HG02588 (cell line): Measurements from ENCODE around the gene HPS5.
"Not testable (repeated sequence)": the region's sequence is repeated elsewhere in the genome, so short reads cannot be mapped to it uniquely, and the experiment has no call there.

ENCODE experiments used
- ATAC-seq: cut with Tn5 transposase; IDR thresholded peaks from one replicate; pipeline ENCODE4 v1.9.1; 2021; ENCODE audit warnings: mild to moderate bottlenecking, moderate library complexity; ENCODE audit not compliant: unreplicated experiment

The HPS5 gene

DNA sequence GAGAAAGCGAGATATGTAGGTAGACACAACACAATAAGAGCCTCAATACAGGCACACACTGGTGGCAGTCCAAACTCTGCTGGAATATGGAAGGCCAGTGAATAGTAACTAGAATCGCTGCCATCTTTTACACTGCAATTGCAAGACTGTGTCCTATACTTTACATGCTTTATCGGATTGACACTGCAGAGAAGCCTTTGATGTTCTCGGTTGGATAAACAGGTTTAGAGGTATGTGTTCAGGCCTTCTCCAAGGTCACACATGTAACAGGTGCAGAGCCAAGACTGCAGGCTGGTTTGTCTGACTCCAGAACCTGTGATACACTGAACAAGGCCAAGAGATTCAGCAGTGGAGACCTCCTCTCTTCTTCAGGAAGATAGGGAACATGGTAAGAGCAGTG is 50.7 kb downstream of the HPS5 start:
- no peak for ATAC-seq

DNA sequence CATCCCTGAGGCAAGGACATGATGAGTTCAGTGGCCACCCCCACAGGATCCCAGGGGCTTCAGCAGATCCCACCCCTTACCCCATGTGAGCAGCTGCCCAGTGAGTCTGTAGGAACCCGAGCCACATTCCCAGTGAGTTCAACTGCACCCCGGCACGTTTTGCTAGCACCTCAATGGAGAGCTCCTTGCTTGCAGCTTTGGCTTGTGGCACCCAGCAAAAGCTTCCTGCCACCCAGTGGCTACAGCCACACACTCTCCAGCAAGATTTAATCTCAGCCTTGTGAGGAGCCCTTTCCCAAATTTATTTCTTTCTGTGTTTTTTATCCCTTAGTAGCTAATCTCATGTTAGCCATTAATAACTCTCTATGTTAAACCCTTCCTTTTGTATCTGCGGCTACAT is 51.8 kb downstream of the HPS5 start:
- no peak for ATAC-seq

DNA sequence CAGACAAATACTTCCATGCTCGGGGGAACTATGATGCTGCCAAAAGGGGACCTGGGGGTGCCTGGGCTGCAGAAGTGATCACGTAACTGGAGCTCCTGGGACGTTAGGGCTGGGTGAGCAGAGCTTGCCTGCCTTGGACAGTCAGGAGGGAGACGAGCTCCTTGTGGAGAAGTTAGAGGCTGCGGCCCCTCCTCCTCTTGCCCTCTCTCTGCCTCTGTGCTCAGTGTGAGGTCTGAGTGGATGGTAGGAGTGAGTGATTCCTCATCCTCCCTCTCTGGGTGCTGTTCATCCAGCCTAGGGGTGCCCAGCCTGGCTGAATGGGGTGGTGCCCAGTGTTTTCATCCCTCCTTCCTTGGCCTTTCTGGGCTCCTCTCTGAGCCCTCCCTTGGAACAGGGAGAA is 52.7 kb downstream of the HPS5 start:
- not testable (repeated sequence) for ATAC-seq

DNA sequence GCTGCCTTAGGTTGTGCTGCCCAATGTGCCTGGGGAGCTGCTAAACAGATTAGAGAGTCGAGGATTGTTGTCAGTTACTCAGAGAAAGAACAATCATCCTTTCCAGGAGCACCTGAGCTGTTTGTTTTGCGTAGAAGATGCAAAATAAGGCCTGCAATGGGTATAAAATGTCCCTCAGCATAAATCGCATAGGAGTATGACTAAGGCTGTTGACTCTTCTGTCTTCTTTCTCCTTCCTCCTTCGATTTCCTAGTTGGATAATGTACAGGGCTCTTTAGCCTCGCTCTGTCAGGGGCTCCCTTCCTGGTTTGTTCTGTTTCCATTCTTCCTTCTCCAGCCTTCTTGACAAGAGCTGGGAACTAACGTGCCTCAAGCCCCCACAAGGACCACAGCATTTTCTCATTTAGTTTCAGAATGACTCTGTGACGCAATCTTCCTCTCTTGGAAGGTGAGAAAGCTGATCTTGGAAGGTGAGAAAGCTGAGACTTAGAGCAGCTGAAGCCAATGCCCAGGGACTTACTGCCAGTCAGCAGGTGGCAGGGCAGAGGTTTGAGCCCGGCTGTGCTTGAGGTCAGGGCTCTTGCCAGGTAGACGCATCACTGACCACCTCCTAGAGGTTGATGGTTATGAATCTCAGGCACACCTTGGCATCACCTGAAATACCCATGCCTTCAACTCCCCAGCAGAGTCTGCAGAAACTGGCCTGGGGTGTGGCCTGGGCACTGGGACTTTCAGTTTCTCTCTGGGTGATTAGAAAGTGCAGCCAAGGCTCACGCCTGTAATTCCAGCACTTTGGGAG is 54.4 kb downstream of the HPS5 start:
- peak; percentile 59 for ATAC-seq

DNA sequence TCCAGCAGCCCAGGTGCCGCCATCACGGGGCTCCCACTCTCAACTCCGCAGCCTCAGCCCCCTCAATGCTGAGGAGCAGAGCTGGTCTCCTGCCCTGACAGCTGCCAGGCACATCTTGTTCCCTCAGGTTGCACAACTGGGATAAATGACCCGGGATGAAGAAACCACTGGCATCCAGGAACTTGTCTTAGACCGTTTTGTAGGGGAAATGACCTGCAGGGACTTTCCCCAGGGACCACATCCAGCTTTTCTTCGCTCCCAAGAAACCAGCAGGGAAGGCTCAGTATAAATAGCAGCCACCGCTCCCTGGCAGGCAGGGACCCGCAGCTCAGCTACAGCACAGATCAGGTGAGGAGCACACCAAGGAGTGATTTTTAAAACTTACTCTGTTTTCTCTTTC is 56.0 kb downstream of the HPS5 start, which contains the start of gene SAA1:
TSS of gene SAA1 (plus strand) at position 316 of the 400 bp plus-strand sequence. CDS start 624 bp downstream, outside the sequence.
- ATAC-seq = no peak

DNA sequence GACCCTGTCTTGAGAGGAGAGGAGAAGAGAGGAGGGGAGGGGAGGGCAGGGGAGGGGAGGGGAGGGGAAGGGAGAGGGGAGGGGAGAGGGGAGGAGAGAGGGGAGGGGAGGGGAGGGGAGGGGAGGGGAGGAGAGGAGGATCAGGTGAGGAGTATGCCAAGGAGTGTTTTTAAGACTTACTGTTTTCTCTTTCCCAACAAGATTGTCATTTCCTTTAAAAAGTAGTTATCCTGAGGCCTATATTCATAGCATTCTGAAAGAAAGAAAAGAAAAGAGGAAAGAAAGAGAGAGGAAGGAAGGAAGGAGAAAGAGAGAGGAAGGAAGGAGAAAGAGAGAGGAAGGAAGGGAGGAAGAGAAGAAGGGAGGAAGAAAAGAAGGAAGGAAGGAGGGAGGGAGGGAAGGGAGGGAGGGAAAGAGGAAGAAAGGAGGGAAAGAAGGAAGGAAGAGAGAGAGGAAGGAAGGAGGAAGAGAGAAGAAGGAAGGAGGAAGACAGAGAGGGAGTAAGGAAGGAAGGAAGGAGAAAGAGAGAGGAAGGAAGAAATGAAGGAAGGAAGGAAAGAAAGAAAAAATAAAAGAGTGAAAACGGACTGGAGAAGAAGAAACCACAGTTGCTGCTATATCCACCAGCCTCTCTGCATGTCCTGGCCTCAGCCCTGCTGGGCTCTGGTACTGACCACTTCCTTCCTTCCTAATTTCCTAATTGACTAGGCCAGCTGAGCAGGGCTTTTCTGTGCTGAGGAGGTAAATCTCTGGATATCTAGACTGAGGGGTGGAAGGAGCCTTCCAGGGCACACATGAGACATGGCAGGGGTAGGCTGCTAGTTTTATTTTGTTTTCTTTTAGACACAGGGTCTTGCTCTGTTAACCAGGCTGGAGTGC is 57.0 kb downstream of the HPS5 start:
- ATAC-seq = no peak

DNA sequence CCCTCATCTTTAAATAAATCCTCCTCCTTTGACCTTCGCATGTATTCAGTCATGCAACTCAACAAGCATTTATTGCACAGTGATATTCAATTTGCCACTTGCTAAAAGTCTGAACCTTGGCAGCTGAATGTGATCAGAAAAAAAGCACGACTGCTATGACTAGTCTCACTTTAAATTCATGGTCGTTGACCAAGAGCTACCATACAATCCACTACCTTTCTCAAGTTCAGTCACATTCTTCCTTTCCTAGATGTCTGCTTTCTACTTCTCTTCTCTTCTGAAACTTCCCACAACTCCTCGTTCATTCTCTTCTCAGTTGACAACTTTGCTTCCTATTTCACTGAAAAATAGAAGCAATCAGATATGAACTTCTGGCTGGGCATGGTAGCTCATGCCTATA is 57.9 kb downstream of the HPS5 start:
- ATAC-seq = peak; percentile 28

DNA sequence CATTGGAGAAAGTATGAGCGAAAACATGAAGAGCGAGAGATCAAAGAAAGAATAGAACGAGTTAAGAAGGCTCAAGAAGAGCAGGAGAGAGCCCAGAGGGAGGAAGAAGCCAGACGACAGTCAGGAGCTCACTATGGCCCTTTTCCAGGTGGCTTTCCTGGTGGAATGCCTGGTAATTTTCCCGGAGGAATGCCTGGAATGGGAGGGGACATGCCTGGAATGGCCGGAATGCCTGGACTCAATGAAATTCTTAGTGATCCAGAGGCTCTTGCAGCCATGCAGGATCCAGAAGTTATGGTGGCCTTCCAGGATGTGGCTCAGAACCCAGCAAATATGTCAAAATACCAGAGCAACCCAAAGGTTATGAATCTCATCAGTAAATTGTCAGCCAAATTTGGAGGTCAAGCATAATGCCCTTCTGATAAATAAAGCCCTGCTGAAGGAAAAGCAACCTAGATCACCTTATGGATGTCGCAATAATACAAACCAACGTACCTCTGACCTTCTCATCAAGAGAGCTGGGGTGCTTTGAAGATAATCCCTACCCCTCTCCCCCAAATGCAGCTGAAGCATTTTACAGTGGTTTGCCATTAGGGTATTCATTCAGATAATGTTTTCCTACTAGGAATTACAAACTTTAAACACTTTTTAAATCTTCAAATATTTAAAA is 59.1 kb downstream of the HPS5 start:
- not testable (repeated sequence) for ATAC-seq

DNA sequence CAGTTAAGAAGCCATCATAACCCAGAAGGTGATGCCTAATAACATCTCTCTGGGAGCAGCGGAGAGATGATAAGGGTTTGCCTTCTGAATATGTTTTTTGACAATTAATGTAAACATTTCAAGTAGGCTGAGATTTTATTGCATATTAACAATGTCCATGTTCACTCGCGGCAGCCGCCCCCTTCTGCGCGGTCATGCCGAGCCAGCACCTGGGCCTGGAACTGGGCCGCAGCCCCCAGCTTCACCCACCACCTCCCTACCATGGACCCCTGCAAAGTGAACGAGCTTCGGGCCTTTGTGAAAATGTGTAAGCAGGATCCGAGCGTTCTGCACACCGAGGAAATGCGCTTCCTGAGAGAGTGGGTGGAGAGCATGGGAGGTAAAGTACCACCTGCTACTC is 60.2 kb downstream of the HPS5 start:
- ATAC-seq = no peak

DNA sequence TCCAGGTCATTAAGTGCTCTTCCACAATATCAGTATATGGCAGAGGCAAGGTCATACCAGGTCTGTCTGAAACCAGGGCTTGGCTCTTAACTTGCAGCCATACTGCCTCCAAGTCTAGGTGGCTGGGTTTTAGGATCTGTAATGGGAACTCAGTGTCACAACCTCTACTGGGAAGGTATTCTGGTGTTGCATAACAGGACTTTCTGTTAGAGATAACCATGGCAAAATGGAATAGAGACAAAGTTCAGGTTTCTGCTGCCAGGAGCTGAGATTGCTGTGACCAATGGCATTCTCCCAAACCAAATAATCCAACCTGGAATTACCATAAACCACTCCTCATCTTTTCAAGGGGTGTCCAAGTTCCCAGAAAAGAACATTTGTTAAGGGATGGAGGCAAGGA is 62.7 kb downstream of the HPS5 start:
- ATAC-seq = no peak

DNA sequence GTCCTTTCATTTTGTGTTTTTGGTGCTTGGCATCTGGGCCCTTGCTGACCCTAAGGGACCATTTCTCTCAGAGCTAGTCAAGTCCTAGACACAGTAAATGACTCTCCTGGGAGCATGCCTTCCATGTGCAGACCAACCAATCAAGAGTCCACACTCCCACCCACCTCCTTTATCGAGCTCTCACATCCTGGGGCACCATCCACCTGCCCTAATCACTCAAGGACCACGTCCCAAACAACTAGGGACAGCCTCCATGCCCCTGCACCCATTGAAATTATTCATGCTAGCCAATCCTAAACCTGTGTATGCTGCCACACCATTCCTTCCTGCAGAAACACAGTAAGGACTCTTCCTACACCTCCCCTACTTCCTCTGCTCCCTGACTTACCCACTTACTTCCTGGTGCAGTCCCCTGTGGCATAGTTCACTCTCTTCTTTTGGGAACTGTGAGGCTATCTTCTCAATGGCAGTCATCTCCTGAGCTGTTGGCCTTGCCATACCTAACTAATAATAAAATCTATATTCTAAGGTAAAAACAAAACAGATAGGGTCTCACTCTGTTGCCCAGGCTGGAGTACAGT is 67.1 kb downstream of the HPS5 start:
- no peak for ATAC-seq

DNA sequence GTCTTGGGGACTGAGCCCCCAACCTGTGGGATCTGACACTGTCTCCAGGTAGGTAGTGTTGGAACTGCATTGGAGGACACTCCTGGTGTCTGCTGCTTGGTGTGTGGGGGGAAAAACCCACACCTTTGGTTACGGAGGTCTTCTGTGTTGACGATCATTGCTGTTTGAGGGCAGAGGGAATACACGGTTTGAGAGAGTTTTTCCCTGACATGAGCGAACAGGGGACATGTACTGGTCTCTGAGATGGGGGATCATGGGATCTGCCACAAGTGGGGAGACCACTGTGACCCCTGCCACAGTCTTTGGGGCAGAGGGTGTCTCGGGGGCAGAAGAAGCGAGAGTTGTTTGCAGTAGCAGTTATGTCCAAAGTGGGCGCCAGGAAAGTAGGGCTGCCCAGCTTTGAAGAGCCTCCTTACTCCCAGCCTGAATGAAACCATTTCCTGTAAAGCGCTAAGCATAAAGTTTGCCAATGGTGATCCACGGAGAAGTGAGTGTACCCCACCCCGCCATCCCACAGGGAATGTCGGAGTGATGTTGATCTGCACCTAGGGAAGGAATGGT is 68.1 kb downstream of the HPS5 start:
- ATAC-seq = no peak

DNA sequence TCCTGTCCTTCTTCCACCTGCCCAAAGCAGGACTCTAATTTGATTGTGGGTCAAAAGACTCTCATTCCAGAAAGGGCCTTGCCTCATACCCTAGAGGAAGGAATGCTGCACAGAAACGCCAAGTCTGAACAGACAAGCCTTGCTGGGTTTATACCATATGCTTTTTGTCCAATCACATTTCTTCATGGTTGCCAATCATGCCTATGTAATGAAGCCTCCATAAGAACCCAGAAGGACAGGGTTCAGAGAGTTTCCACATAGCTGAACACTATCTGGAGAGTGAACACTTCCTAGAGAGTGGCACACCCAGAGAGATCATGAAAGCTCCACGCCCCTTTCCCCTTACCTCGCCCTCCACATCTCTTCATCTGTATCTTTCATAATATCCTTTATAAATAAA is 68.7 kb downstream of the HPS5 start:
- no peak for ATAC-seq

DNA sequence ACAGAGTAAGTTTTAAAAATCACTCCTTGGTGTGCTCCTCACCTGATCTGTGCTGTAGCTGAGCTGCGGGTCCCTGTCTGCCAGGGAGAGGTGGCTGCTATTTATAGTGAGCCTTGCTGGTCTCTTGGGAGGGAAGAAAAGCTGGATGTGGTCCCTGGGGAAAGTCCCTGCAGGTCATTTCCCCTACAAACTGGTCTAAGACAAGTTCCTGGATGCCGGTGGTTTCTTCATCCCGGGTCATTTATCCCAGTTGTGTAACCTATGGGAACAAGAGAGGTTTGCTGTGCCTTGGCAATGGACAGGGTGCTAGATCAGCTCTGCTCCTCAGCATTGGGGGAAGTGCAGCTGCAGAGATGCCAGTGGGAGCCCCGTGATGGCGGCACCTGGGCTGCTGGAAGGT is 73.4 kb downstream of the HPS5 start, which contains the start of gene SAA2:
TSS of gene SAA2 (minus strand) at position 108 of the 400 bp plus-strand sequence. CDS start 657 bp downstream, outside the sequence.
- no peak for ATAC-seq

DNA sequence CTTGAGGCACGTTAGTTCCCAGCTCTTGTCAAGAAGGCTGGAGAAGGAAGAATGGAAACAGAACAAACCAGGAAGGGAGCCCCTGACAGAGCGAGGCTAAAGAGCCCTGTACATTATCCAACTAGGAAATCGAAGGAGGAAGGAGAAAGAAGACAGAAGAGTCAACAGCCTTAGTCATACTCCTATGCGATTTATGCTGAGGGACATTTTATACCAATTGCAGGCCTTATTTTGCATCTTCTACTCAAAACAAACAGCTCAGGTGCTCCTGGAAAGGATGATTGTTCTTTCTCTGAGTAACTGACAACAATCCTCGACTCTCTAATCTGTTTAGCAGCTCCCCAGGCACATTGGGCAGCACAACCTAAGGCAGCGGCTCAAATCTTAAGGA is 74.8 kb downstream of the HPS5 start:
- ATAC-seq = peak; percentile 11

DNA sequence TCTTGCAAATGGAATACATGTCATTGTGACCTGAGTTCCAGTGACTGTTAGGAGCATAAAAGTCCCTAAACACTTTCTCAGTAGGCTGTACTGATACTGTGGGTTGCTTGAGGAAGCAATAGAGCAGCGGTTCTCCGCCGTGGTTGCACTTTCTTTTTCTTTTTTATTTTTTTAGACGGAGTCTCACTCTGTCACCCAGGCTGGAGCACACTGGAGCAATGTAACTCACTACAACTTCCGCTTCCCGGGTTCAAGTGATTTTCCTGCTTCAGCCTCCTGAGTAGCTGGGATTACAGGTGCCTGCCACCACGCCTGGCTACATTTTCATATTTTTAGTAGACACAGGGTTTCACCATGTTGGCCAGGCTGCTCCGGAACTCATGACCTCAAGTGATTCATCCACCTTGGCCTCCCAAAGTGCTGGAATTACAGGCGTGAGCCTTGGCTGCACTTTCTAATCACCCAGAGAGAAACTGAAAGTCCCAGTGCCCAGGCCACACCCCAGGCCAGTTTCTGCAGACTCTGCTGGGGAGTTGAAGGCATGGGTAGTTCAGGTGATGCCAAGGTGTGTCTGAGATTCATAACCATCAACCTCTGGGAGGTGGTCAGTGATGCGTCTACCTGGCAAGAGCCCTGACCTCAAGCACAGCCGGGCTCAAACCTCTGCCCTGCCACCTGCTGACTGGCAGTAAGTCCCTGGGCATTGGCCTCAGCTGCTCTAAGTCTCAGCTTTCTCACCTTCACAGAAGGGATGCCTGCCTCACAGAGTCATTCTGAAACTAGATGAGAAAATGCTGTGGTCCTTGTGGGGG is 75.4 kb downstream of the HPS5 start:
- peak; percentile 81 for ATAC-seq

DNA sequence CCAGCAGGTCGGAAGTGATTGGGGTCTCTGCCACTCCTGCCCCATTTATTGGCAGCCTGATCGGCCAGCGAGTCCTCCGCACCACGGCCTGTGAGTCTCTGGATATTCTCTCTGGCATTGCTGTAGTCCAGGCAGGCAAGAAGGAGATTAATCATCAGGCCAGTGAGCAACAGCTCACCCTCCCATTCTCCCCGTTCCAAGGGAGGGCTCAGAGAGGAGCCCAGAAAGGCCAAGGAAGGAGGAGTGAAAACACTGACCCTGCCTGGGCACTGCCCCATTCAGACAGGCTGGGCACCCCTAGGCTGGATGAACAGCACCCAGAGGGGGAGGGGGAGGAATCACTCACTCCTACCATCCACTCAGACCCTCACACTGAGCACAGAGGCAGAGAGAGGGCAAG is 76.5 kb downstream of the HPS5 start:
- ATAC-seq = no peak

DNA sequence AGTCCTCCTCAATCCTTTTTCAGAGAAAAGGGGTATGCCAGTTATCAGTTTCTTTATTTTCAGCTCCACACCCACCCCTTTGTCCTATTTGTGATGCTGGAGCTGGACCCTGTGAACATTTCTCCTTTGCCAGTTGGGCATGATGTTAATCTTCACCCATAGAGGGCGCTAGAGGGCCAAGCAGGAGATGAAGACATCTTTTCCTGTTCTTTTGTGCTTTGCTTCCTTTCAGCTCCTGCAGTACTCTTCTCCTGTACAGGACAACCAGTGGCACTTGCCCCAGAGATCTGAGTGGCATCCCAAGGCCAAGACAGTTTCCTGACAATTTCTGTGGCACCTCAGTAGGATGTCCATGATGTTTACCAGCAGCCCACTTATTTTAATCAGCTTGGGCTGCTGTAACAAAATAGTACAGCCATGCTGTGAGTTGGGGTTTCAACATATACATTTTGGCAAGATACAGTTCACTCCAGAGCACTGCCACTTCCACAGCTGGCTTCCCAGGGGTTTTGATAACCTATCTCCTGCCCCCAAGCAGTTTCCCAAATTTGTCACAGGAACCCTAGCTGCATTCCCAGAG is 78.1 kb downstream of the HPS5 start:
- ATAC-seq = no peak

DNA sequence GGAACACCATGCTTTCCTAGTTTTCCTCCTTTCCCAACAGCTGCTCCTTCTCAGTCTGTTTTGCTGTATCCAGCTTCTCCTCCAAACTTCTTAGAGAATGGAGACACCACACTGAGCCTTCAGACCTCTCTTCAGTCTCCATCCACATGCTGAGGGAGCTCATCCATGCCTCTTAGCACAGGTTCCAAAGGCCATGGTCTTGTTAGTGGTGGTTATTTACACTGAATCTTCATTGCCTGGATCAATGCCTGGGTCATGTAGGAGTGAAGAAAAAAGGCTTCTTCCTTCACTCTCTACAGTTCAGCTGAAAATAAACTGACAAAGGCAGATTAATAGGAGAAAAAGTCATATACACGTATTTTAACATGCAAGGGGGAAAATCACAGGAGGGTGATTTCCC is 82.3 kb downstream of the HPS5 start:
- ATAC-seq = no peak
